GM19043 (cell line): ENCODE measurements around the gene PECR.

ENCODE experiments used
- ATAC-seq: cut with Tn5 transposase; IDR thresholded peaks from one replicate; pipeline ENCODE4 v1.9.1; 2021; ENCODE audit warnings: low read depth; ENCODE audit not compliant: unreplicated experiment

PECR gene

DNA sequence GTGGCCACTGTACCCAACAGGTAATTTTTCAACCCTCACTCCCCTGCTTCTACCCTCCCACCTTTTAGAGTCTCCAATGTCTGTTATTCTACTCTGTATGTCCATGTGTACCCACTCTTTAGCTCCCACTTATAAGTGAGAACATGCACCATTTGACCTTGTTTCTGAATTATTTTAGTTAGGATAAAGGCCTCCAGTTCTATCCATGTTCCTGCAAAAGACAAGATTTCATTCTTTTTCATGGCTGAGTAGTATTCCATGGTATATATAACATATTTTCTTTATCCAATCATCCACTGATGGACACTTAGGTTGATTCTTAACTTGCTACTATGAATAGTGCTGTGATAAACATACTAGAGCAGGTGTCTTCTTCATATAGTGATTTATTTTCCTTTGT, 9.1 kb downstream of the PECR start:
- no peak for ATAC-seq

DNA sequence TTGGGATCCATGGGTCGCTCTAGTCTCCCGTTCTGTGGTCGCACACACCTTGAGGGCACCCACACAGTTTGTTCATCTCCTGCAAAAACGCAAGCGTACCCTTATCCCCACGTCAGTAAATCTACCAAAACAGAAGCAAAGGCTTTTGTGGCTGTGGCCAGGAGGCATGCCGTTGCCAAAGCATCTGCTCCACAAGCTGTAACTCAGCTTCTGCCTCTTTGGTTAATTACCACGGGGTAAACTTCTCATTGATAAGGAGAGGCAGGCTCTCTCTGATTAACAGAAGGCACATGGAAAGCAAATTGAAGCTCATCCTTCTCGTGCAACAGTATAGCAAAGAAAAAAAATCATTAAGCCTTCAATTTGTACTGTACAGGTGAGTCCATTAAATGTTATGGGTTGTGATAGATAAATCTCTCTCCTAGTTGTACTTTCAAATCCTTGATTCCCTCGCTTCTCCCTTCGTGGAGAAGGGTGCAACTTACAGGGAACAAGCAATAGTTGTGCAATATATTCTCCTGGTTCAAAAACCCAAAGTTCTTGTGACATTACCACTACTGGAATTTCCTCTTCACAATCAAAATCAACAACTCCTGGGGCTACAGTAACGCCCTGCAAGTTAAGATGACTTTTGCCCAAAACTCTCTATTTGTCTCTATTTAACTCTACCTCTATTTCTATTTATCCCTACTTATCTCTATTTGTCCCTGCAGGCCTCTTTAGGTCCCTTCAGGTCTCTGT, 10.3 kb downstream of the PECR start:
- no peak for ATAC-seq

DNA sequence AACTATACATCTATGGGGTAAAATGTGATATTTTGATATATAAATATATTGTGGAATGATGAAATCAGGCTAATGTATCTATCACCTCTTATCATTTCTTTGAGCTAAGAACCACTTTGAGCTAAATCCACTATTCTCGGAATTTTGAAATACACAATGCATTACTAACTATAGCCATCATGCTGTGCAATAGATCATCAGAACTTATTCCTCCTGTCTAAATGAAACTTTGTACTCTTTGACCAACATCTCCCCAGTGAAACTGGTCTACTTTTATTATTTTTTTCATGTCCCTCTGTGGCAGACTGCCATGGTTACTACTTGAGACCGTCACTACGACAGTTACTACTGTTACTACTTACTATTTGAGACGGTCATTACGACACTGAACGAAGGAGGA, 11.4 kb downstream of the PECR start:
- ATAC-seq, result no peak

DNA sequence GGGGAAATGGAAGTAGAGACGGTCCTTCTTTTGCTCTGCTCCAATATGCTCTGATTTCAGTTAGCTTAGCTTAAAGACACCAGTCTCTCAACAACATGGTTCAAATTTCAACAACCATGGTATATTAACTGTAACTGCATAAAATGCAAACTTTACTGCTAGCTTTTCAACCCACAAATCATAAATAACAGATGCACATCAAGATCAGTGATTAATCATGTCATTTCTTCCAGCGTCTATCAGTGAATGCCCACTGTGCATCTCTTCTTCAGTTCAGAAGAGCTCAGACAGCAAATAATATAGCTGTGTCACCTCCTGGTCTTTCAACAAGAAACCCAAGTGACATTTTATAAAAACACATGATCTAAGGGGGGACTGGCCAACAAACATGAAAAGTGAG, 12.6 kb downstream of the PECR start:
- no peak for ATAC-seq

DNA sequence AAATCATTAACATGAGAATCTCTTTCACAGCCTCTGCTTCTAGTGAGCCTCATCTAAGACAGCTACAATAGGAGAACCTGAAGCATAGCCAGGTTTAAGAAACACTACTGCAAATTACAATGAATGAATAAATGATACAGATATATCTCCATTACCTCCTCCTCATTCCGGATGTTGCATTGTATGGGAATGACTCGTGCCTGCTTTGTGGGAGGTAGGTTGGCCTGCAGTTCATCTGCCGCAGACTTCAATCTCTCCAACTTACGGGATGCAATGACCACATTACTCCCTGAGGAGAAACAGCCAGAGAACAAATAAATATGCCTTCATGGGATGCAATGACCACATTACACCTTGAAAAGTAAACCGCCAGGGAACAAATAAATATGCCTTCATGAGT, 15.4 kb downstream of the PECR start:
- ATAC-seq, result no peak

DNA sequence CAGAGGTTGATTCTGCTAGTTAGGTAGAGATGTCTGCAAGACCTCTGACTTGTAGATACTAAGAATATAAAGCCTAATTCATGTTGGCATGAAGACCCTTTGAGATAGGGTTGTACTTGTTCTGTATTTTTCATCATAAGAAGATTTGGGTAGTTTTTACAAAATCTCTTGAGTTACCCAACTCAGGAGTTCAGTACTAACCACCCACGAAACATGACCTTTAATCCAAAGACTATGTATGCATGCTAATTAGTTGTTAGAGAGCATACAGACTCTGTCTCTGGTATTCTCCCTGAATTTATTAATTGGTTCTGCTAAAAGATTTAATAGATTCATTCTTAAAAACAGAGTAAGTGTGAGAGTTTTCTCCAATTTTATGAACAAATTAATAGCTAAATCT, 16.9 kb downstream of the PECR start:
- no peak for ATAC-seq

DNA sequence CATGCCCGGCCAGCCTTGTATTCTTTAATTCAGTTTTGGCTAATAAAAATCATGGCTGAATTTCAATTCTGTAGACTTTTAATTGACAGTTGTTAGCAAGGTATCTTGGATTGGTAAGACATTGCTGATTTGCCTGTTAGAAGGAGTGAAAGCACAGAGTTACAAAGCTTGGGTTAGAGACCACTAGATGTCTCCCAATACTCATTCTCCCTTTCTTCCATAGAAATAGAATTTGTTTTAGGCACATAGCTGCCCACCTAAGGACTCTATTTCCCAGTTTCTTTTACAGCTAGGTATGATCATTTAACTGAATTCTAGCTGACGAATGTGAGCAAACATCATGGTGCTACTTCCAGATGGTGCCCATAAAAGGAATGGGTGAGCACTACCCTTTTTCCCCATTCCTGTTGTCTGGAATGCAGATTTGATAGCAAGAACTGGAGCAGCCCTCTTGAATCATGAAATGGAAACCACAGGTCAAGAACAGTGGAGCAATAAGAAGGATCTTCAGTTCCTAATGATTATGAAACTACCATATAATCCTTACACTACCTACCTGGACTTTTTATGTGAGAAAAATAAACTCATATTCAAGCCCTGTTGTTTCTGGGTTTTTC, 17.5 kb downstream of the PECR start:
- ATAC-seq, result no peak

DNA sequence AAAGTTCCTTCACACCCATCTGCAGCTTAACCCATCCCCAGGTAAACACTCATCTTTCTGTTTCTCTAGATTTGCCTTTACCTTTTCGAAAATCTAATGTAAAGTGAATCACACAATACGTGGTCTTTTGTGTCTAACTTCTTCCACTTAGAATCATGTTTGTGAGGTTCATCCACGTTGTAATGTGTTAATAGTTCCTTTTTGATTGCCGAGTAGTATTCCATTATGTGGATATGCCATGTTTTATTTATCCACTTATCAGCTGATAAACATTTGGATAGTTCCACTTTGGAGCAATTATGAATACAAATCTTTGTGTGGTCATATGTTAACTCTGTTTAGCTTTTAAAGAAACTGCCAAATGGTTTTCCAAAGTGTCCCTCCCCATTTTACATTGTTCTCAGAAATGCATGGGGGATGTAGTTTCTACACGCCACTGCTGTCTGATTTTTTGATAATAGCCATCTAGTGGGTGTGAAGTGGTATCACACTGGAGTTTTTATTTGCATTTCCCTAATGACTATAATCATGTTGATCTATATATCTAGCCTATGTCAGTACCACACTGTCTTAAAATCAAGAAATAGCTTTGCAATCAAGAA, 22.3 kb downstream of the PECR start:
- ATAC-seq, result no peak

DNA sequence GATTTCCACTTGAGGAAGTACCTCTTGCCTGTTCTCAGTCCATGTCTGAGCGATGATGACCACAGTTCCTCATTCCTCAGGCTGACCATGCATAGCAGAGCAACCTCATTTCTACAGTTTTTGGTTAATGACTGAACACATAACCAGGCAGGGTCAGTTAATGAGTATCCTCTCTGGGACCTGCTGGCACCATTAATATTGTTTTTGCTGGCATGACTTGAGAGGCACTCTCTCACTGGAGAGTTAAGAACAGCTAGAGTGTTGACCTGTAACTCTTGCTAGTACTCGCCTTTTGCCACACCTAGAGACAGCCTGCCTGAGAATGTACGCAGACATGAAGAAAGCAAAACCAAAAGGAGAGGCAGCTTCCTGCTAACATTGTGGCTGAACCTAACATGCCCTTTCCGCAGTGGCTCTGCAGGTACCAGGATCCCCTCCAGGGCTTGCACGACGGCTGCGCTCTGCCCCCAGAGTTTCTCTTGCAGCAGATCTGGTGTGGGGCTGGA, 23.9 kb downstream of the PECR start:
- peak; percentile 81 for ATAC-seq

DNA sequence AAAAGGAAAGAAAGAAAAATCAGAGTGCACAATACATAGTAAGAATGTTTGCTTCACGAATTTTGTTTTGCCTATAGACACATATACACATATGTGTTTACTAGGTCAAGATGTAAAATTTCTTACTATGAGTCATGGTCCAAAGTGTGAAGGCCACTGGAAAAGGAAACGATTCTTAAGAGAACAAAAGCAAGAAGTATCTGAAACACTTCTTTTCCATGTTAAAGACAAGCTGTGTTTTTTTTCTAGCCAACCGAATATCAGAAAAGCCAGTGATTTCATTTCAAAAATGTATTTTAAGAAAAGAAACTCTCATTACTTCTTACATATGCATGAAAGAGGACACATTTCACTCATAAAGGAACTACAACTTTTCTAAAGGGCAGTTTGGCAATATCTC, 24.9 kb downstream of the PECR start:
- peak; percentile 37 for ATAC-seq

DNA sequence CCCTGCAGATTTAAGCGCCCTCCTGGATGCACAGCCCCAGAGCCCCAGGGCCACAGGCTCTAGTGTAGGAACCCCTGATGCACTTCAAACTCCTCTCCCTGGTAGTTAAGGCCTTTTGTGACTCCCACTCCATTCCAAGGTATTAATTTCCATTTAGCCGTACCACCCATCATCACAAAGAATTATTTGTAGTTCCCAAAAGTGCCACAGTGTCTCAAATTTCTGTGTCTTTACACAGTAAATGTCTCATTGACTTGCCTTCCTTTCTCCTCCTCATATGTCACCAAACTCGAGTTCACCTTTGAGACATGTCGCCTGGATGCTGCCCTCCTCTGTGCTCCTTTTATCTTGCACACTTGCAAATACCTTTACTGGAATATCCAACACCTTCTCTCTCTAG, 25.9 kb downstream of the PECR start:
- no peak for ATAC-seq

DNA sequence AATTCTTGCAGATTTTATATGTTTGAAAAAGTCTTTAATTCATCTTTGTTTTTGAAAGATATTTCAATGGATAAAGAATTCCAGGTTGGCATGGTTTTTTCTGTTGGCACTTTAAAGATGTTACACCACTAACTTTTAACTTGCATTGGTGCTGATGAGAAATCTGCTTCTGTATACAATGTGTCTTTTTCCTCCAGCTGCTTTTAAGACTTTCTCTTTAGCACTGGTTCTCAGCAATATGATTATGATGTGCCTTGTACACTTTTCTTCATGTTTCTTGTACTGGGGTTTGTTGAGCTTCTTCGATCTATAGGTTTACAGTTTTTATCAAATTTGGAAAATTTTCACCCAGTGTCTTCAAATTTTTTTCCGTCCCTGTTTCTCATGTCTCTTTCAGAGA, 29.2 kb downstream of the PECR start:
- no peak for ATAC-seq

DNA sequence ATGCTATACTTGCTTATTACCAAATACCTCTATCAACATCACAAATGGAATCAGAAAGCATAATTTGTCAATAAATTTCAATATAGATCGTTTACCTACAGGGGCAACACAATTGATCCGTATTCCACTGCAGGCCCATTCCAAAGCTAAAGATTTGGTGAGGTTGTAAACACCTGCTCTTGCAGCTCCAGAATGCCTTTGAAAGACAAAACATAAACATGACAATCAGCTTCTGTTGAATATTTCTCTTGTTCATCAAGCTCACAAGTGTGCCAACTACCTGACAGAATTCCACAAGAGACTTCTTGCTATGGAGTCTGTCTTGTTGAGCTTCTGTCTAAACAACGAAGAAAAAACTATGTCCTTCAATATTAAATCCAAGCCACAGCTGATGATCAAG, 30.3 kb downstream of the PECR start:
- no peak for ATAC-seq

DNA sequence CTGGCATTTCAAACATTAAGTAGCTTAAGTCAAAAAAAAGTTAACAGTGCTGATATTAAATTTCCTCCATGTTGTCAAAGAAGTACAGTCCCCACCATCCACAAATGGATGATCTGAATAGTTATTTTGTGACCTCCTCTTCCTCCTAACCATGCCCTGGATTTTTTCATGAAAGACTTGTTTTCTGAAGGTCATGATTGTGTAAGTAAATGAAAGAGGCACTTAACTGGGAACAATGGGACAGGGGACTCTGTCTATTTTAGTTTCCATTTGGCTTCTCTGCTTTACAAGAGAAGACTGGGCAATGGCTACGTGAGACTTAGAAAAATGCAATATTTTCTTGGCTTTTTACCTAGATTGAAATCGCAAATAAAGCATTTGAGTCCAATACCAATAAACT, 32.2 kb downstream of the PECR start:
- no peak for ATAC-seq

DNA sequence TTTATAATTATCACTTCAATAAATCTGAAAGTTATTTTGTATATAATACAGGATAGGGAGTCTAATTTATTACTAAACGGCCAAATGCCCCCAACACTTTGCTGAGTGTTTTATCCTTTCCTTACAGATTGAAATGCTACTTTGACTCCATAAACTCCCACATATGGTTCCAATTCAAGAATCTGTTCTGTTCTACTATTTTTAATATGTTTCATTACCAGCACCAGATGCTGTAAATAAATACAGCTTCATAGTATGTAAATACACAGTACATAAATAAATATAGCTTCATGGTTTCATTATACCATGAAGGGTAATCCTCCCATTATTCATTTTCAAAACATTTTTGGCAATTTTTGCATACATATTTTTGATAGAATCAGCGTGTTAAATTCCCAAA, 34.2 kb downstream of the PECR start:
- ATAC-seq, result no peak

DNA sequence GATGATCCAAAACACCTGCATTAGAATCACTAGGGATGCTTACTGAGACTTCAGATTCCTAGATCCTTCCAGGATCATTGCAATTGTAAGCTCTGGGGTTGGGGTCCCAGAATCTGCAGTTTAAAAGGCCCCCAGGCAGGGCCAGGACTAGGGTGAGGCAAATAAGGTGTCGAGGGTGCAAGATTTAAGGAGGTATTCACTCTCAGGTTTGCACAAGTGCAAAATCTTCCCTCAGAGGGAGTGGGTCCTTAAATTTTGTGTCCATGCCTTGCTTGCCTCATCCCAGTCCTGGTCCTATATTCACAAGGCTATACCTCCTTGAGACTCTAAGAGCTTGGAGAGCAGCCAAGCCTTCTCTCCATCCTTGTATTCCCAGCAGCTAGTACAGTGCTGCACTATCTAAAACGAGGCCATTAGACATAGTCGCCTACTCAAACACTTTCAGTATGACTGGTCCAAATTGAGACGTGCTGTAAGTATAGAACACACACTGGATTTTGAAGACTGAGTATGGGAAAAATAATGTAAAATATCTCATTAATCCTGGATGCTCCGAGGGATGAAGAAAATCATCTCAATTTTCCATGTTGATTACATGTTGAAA, 36.6 kb downstream of the PECR start:
- peak; percentile 98 for ATAC-seq

DNA sequence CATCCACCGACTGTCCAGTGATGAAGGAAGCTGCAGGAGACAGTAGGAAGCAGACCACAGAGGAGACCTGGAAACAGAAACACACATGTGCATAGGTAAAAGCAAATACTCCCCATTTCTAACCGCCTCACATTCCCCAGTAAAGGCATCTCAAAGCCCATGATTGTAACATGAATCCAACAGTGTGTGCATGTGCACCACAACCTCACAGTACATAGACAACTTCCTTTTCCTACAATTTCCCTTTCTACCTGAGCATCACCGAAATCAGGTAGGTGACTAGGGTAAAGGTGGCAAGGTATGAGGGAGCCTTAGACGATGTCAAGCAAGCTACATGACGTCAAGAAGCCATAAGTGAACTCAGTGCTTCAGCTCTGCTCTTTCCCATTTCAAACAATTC, 37.7 kb downstream of the PECR start:
- ATAC-seq, result no peak

DNA sequence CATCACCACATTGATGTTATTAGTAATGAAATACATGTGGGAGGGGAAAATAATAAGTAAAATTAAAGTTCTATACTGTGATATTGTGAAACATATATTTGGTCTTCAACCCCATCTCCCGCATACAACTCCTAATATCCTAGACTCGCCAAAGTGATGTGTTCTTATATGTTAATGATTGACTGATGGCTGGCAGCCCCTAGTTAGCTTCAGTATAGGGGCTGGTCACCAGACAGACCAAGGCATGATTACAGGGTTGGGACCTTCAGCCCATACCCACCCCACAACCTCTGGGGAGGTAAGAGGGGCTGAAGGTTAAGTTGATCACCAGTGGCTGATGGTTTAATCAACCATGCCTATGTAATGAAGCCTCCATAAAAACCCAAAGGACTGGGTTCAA, 40.2 kb downstream of the PECR start:
- no peak for ATAC-seq

DNA sequence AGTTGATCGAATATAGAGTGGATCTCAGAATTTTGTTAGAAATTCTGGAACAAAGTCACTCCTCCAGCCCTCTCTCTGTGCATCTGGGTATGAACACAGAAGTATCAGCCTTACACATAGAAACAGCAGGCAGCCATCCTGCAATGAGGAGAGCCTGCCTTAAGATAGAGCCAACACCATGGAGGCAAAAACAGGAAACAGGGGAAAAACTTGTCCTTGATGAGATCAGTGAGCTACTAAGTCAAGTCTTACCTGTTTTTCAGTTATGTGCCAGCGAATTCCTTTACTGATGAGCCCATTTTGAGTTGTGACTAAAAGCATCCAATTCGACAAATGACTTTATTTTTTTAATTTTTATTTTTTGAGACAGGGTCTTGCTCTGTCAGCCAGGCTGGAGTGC, 41.7 kb downstream of the PECR start:
- no peak for ATAC-seq

DNA sequence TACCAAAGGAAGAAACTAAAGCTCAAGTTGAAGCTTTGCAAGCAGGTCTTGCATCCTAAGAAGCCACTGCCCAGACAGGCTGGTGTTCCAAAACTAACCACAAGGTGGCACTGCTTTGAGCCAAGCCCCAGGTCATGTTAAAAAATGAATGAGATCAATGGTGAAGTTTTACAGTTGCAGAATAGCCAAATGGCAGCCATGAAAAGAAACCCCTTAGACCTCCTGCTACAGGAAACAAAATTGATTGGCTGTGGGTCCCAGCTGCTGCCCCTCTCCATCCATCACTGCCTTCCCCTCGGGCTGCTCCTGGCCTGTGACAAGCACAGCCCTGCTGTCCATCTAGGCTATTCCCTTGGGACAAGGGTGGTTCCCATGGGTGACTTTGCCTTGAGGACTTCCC, 47.5 kb downstream of the PECR start:
- ATAC-seq, result peak; percentile 33

DNA sequence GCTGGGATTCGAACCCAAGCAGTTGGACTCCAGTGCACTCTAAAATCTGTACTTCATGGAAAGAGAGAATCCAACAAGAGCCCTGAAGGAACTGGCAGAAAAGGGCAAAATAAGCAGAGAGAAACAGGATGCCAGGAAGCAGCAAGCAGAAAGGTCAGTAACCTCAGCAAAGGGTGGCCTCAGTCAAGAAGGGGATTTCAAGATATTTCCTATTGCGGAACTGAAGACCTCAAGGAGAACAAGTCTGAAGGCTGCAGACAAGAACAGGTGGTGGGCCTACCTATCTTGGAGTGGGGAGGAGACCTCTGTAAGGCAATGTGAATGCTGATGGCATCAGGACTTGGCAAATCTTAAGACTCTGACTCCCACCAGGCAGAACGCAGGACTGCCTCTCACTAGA, 48.2 kb downstream of the PECR start:
- ATAC-seq, result no peak
